ENCODE measurements around the gene PCBP3.

DNA sequence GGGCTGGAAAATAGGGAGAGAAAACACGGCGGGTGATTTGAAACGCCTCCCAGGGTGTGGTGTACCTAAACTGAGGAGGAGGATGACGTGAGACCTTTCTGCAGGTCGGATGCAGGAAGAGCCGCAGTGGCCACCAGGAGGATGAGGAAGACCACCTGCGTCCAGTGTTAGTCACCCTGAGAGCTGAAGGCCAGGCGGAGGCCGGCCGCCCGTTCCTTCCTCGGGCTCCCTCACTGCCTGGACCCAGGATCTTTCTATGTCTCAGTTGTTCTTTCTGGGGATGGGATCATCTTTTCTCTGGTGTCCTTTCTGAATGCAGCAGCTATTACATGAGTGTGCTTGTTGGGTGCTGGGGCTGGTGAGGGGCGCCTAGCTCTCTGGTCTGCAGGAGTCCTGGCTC lies 263.3 kb downstream of the PCBP3 start:
- TF ChIP-seq, protein P1, sequence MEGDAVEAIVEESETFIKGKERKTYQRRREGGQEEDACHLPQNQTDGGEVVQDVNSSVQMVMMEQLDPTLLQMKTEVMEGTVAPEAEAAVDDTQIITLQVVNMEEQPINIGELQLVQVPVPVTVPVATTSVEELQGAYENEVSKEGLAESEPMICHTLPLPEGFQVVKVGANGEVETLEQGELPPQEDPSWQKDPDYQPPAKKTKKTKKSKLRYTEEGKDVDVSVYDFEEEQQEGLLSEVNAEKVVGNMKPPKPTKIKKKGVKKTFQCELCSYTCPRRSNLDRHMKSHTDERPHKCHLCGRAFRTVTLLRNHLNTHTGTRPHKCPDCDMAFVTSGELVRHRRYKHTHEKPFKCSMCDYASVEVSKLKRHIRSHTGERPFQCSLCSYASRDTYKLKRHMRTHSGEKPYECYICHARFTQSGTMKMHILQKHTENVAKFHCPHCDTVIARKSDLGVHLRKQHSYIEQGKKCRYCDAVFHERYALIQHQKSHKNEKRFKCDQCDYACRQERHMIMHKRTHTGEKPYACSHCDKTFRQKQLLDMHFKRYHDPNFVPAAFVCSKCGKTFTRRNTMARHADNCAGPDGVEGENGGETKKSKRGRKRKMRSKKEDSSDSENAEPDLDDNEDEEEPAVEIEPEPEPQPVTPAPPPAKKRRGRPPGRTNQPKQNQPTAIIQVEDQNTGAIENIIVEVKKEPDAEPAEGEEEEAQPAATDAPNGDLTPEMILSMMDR (IDR thresholded peaks at IDR 0.05) = no peak
- no peak for TF ChIP-seq POLR2A (IDR thresholded peaks at IDR 0.05)

Data from right lobe of liver (tissue), 4 donors.